Measurements from ENCODE around the gene SIRT6.

DNA sequence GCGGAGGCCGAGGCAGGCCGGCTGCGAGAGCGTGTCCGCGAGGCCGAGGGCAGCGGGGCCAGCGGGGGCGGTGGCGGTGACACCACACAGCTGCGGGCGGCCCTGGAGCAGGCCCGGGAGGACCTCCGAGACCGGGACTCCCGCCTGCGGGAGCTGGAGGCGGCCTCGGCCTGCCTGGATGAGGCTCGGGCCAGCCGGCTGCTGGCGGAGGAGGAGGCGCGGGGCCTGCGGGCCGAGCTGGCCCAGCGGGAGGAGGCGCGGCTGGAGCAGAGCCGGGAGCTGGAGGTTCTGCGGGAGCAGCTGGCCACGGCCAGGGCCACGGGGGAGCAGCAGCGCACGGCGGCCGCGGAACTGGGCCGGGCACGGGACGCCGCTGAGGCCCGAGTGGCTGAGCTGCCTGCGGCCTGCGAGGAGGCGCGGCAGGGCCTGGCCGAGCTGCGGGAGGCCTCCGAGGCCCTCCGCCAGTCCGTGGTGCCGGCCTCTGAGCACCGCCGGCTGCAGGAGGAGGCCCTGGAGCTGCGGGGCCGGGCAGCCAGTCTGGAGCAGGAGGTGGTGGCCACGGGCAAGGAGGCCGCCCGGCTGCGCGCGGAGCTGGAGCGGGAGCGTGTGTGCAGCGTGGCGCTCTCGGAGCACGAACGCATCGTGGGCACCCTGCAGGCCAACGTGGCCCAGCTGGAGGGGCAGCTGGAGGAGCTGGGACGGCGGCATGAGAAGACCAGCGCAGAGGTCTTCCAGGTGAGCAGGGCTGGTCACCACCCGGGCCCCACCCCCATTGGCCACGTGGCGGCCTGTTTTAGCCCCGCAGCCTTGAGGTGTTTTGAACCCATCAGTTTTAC lies 35.3 kb upstream of the SIRT6 start:
- TF ChIP-seq, protein P1, sequence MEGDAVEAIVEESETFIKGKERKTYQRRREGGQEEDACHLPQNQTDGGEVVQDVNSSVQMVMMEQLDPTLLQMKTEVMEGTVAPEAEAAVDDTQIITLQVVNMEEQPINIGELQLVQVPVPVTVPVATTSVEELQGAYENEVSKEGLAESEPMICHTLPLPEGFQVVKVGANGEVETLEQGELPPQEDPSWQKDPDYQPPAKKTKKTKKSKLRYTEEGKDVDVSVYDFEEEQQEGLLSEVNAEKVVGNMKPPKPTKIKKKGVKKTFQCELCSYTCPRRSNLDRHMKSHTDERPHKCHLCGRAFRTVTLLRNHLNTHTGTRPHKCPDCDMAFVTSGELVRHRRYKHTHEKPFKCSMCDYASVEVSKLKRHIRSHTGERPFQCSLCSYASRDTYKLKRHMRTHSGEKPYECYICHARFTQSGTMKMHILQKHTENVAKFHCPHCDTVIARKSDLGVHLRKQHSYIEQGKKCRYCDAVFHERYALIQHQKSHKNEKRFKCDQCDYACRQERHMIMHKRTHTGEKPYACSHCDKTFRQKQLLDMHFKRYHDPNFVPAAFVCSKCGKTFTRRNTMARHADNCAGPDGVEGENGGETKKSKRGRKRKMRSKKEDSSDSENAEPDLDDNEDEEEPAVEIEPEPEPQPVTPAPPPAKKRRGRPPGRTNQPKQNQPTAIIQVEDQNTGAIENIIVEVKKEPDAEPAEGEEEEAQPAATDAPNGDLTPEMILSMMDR (IDR thresholded peaks at IDR 0.05), result no peak
- TF ChIP-seq POLR2A (IDR thresholded peaks at IDR 0.05), result no peak
